Thoracic aorta (tissue), 2 donors: ENCODE data around the gene TCP11L1. TPM values are rescaled to one million over a fixed set of nuclear protein-coding genes. Genes with fewer than 3 reads are reported as not detected.
"Not testable (repeated sequence)": the region's sequence is repeated elsewhere in the genome, so short reads cannot be mapped to it uniquely, and the experiment has no call there.

Experiments
- ATAC-seq: fragments of 150-250 bp; one replicate; pipeline ENCODE4 v1.8.0; 2017; ENCODE audit warnings: low read depth; ENCODE audit not compliant: insufficient number of reproducible peaks, low FRiP score
- DNase-seq: peaks from one replicate; pipeline ENCODE4 v3.0.0-alpha.2; 2020; ENCODE audit warnings: low spot score
- H3K27ac ChIP-seq, 2 donors: fragments of 200-600 bp; sonication (generic); 1 replicate in 1 of 2; 2 replicates in 1 of 2; pipeline ENCODE4 v1.5.1; 2016; ENCODE audit warnings: mild to moderate bottlenecking in 2 of 2, moderate library complexity in 2 of 2
- H3K27me3 ChIP-seq: fragments of 200-600 bp; sonication (generic); replicated peaks from 2 replicates; pipeline ENCODE4 v1.6.0; 2016; ENCODE audit warnings: mild to moderate bottlenecking; ENCODE audit not compliant: insufficient read depth
- H3K36me3 ChIP-seq: fragments of 200-600 bp; sonication (generic); one replicate; pipeline ENCODE4 v1.5.1; 2016
- H3K4me1 ChIP-seq, 2 donors: fragments of 200-600 bp; sonication (generic); 1 replicate in 1 of 2; 2 replicates in 1 of 2; pipeline versions ENCODE4 v1.5.1 to v1.6.0; 2016; ENCODE audit warnings: low read depth in 2 of 2, mild to moderate bottlenecking in 1 of 2; ENCODE audit not compliant: control insufficient read depth in 1 of 2
- H3K4me3 ChIP-seq: fragments of 200-600 bp; sonication (generic); 2 replicates; pipeline ENCODE4 v1.5.1; 2016; ENCODE audit warnings: mild to moderate bottlenecking
- H3K9me3 ChIP-seq: fragments of 200-600 bp; sonication (generic); 2 replicates; pipeline ENCODE4 v1.5.1; 2016
- total RNA-seq, 2 donors: library from RNA; depleted of rRNA; stranded (reverse); fragments of >200 nt; gene quantifications; one replicate each; pipeline versions ENCODE4 v1.1.0 to v1.2.3, GENCODE V29; 2016
- TF ChIP-seq, protein P1 (sequence below): fragments of 200-600 bp; sonication (generic); IDR thresholded peaks from one replicate; pipeline ENCODE4 v1.5.1; 2019; ENCODE audit warnings: antibody characterized with exemption

TCP11L1 gene
- total RNA-seq, 2 donors from 2014 or later, result 49.2 to 62.7 TPM

GRCh38 chr11:33028537-33028914, 10.8 kb upstream of the TCP11L1 start:
- ATAC-seq (no peak), DNase-seq (no peak)
- H3K27ac ChIP-seq, result no peak overlapping the region
- no peaks in the 10 kb centered on the region for H3K9me3 ChIP-seq
- no peaks in the 10 kb centered on the region for H3K4me1 ChIP-seq
- no peaks in the 10 kb centered on the region for H3K36me3 ChIP-seq
- H3K4me3 ChIP-seq, result no peak overlapping the region
- TF ChIP-seq, protein P1, sequence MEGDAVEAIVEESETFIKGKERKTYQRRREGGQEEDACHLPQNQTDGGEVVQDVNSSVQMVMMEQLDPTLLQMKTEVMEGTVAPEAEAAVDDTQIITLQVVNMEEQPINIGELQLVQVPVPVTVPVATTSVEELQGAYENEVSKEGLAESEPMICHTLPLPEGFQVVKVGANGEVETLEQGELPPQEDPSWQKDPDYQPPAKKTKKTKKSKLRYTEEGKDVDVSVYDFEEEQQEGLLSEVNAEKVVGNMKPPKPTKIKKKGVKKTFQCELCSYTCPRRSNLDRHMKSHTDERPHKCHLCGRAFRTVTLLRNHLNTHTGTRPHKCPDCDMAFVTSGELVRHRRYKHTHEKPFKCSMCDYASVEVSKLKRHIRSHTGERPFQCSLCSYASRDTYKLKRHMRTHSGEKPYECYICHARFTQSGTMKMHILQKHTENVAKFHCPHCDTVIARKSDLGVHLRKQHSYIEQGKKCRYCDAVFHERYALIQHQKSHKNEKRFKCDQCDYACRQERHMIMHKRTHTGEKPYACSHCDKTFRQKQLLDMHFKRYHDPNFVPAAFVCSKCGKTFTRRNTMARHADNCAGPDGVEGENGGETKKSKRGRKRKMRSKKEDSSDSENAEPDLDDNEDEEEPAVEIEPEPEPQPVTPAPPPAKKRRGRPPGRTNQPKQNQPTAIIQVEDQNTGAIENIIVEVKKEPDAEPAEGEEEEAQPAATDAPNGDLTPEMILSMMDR, result no peak
- no peaks in the 10 kb centered on the region for H3K27me3 ChIP-seq

DNA sequence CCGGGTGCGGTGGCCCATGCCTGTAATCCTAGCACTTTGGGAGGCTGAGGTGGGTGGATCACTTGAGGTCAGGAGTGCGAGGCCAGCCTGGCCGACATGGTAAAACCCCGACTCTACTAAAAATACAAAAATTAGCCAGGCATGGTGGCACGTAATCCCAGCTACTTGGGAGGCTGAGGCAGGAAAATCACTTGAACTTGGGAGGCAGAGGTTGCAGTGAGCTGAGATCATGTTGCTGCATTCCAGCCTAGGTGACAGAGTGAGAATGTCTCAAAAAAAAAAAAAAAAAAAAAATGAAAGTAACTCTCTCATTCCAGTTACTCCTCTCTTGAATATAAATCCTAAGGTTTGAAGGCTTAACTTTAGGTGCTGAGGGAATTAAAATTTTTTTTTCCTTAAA, 10.2 kb upstream of the TCP11L1 start:
- not testable (repeated sequence) for H3K4me3 ChIP-seq, H3K27me3 ChIP-seq, H3K27ac ChIP-seq, H3K4me1 ChIP-seq, DNase-seq, H3K9me3 ChIP-seq, H3K36me3 ChIP-seq, ATAC-seq

- TF ChIP-seq, protein P1, result no peak
- no peak for ATAC-seq
These were observed 5.9 kb upstream of the TCP11L1 start for GRCh38 chr11:33033493-33033892.

DNA sequence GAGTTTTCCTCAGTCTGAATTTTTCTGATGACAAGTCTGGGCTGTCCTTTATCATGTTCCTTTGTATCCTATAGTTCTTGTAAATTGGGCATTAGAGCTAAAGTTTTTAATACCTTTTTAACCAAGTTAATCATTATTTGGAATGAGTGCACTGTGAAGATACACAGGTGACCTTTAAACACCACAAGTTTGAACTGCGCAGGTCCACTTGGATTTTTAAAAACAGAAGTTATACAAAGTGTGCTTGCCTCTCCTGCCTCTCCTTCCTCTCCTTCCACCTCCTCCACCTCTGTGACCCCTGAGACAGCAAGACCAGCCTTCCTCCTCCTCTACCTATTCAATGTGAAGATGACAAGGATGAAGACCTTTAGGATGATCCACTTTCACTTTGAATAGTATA, 4.4 kb upstream of the TCP11L1 start:
- no peak overlapping the region for H3K4me3 ChIP-seq
- no peaks in the 10 kb centered on the region for H3K4me1 ChIP-seq
- DNase-seq, result no peak
- H3K27me3 ChIP-seq, result no peaks in the 10 kb centered on the region
- no peaks in the 10 kb centered on the region for H3K36me3 ChIP-seq
- no peak for ATAC-seq
- no peaks in the 10 kb centered on the region for H3K9me3 ChIP-seq
- no peak overlapping the region for H3K27ac ChIP-seq
- TF ChIP-seq, protein P1, result no peak

More at GRCh38 chr11:33033493-33033892, 5.9 kb upstream of the TCP11L1 start:
- no peaks in the 10 kb centered on the region for H3K9me3 ChIP-seq
- no peak for DNase-seq
- H3K4me3 ChIP-seq, result no peak overlapping the region
- H3K4me1 ChIP-seq, result no peaks in the 10 kb centered on the region
- H3K27me3 ChIP-seq, result no peaks in the 10 kb centered on the region
- no peaks in the 10 kb centered on the region for H3K36me3 ChIP-seq
- H3K27ac ChIP-seq, result no peak overlapping the region

- Histone ChIP-seq H3K27me3 (no peaks in the 10 kb centered on the region), H3K4me1 (peaks cover 7 to 14% of the 10 kb centered on the region in 2 donors), H3K36me3 (no peaks in the 10 kb centered on the region), H3K27ac (peak overlapping the region; percentile 91 to 95), H3K4me3 (peak overlapping the region; percentile 91), H3K9me3 (no peaks in the 10 kb centered on the region)
- ATAC-seq, result peak; percentile 7
- TF ChIP-seq, protein P1, result no peak
- DNase-seq, result no peak
These were observed 875 bp downstream of the TCP11L1 start for GRCh38 chr11:33040033-33040861.
